Stimulated activated CD4-positive, alpha-beta T cell treated with anti-CD3 and anti-CD28 coated beads, TNF-alpha, amount 100 ng/mL, for 24 hours (primary cell): ENCODE results near the gene RNF208.

Experiments
- DNase-seq, 3 experiments: peaks; one replicate each; pipeline ENCODE4 v3.0.0-alpha.2; 2020; ENCODE audit warnings: low read depth in 3 of 3

RNF208 gene

GRCh38 chr9:137192448-137192780 is 29.6 kb downstream of the RNF208 start:
- DNase-seq = no peak

- DNase-seq = no peak
Measured at GRCh38 chr9:137191691-137192447, 30.2 kb downstream of the RNF208 start.

DNA sequence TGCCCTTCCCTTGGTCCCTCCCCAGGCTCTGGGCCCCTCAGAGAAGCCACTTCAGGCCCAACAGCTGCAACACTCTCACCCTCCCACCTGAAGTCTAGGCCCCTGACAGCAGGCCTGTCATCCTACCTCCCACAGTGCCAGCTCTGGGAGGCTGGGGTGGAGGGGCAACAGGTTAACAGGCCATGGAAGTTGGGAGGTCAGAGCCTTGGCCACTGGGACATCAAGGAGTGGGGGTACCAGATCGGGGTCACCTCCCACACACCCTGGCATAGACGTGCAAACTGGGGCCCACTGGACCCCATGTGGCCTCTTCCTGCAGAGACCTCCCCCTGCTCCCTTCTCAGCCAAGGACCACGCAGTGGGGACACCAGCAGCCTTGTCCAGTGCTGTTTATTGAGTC is 30.8 kb downstream of the RNF208 start:
- no peak for DNase-seq

DNA sequence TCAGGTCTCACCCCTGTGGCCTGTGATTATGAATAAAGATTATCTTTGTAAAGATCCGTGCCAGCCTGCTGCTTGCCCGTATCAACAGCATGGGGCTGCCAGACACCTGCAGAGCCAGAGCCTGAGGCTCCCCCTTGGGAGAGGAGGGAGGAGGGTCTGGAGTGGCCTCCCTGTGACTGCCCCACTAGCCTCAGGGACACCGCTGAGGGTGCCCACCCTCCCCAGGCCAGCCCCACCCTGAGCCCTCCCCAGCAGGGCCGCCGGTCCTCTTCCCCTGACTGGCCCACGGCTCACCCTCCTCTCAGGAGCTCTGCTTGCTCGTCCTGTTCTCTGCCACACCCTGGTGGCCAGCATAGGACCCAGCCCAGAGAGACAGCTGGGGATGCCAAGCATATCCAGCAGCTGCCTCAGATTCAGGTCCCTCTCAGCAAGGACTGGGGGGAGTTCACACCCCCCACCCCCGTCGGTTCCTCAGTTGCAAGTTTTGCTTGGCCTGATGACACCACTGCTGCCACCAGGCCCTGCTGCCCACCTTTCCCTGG is 31.7 kb downstream of the RNF208 start:
- DNase-seq = no peak

GRCh38 chr9:137189297-137190295 is 32.4 kb downstream of the RNF208 start:
- DNase-seq = no peak

DNA sequence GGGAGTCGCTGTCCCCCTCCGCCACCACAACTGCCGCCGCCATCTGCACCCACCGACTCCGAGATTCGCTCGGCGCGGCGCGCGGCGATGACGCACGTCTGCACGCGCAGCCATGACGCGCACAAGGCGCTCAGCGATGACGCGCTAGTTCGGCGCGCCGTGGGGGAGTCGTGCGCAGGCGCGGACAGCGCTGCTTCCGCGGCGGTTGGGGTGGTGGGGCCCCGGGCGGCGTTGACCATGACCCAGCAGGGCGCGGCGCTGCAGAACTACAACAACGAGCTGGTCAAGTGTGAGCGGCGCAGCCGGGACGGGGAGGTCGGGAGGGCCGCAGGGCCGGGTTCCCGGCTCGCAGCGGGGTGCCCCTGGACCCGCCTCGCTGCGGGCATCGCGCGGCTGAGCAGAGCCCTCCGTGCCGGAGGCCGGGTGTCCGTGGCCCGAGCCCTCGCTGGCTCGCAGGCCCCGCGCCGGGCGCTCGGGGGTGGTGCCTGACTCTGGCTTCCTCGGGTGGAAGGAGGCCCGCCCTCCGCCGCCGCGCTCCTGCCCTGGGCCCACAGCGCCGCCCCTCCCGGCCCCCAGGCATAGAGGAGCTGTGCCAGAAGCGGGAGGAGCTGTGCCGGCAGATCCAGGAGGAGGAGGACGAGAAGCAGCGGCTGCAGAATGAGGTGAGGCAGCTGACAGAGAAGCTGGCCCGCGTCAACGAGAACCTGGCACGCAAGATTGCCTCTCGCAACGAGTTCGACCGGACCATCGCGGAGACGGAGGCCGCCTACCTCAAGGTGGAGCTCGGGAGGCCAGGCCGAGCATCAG is 33.3 kb downstream of the RNF208 start, which contains the start of the genes ANAPC2 and SSNA1:
ANAPC2 (minus strand) TSS at position 71 of the 807 bp plus-strand sequence; CDS start at position 43, 28 bp downstream.
SSNA1 (plus strand) TSS at position 187 of the 807 bp plus-strand sequence; CDS start at position 238, 51 bp downstream.
- DNase-seq = peak; percentile 83 to 90 (median 88)

DNA sequence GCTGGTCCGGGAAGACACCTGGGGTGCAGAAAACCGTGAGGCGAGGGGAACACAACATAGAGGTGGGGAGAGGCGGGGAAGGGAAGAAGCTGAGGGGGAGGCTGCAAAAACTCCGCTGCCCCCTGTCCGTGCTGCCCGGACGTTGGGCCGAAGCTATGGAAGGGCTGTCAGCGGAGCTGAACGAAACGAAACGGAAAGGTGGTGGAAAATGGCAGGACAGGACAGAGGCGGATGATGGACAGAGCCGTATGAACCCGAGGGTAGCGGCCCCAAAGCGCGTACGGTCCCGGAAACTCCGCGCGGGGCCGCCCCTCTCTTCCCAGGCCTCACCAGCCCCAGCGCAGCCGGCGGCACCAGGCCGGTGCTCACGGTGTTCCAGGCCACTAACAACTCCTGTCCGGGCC is 34.0 kb downstream of the RNF208 start:
- no peak for DNase-seq

DNA sequence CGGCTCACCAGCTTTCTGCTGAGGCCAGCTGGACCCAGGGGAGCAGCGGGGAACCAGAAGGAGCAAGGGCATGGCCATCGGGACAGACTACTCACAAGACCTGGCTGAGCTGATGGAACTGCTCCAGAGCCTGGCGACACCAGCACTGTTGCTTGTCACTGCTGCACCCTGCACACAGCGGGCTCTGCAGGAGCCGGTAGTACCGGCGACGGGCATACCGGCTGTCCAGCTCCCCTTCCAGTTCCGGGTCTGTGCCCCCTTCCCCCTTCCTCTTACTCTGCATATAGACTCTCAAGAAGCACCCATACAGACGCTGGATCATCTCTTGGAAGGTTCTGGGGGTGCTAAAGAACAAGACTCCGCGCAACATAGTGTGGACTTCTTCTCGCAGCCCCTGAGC is 34.7 kb downstream of the RNF208 start:
- no peak for DNase-seq

GRCh38 chr9:137186385-137186784 is 35.7 kb downstream of the RNF208 start:
- DNase-seq = no peak

- no peak for DNase-seq
Measured at GRCh38 chr9:137185921-137186320, 36.1 kb downstream of the RNF208 start.

DNA sequence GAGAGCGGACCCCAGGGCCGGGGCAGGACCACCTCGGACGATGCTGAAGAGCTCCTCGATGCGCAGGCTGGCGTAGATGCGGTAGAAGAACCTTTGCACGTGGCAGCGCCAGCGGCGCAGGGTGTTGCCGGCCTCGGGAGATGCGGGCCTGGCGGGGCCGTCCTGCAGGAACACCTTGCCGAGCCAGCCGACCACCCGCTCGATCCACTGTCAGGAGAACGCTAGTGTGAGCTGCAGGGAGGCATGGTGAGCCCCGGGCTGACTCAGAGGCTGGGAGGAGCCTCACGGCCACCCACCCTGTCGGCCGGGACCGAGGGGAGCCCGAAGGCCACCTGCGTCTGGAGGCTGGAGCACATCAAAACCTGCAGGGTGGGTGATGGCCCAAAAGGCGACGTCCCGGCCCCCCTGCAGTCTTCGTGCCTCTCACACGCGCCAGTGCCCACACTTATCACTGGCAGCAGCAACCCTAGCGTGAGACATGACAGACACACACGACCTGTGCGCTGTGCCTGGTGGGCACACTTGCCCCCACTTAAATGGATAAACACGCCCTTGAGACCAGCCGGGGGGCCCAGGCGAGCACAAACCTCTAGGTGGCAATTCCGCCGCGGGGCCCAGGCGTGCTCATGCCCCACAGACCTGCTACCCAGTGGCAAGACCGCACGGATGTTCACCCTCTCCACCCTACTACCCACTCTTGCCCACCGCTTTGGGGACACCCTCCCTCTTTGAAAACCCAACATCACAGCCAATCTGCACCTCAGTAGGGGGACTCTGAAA is 37.0 kb downstream of the RNF208 start:
- no peak for DNase-seq

DNA sequence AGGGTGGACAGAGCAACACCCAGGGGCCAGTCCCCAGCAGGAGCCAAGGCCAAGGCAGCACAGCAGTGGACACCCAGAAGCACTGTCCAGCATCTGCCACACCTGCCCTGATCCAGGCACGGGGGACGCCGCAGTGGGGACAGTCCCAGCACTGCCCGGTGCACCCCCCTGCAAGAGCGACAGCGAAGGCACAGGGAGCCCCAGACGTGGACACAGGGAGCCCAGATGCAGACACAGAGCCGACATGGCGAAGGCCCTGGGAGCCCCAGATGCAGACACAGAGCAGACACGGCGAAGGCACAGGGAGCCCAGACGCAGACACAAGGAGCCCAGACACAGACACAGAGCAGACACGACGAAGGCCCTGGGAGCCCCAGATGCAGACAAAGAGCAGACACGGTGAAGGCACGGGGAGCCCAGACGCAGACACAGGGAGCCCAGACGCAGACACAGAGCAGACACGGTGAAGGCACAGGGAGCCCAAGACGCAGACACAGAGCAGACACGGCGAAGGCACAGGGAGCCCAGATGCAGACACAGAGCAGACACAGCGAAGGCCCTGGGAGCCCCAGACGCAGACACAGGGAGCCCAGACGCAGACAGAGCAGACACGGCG is 38.0 kb downstream of the RNF208 start:
- DNase-seq = no peak

- DNase-seq = no peak
Measured at GRCh38 chr9:137182836-137183235, 39.2 kb downstream of the RNF208 start.

- DNase-seq = no peak
Measured at GRCh38 chr9:137181680-137182079, 40.4 kb downstream of the RNF208 start.

GRCh38 chr9:137180491-137180890 is 41.5 kb downstream of the RNF208 start:
- no peak for DNase-seq

- DNase-seq = no peak
Measured at GRCh38 chr9:137179761-137180160, 42.3 kb downstream of the RNF208 start.

- DNase-seq = no peak
Measured at GRCh38 chr9:137178939-137179630, 43.0 kb downstream of the RNF208 start.

GRCh38 chr9:137178201-137178938 is 43.7 kb downstream of the RNF208 start:
- no peak for DNase-seq
